GM12878 (cell line): ENCODE results near the gene YBEY.

Experiments used
- CHD2 ChIP-seq: IDR thresholded peaks from 2 replicates; pipeline ENCODE4 v1.6.1; 2011; ENCODE audit warnings: low read depth, low read length, improper control_type of control experiment, borderline replicate concordance
- CTCF ChIP-seq, 3 experiments: IDR thresholded peaks in 2 of 3; conservative IDR thresholded peaks in 1 of 3; 2 replicates each; pipeline ENCODE4 v1.5.1; 2011; ENCODE audit warnings: low read depth in 3 of 3, low read length in 3 of 3, mild to moderate bottlenecking in 3 of 3, control low read depth in 2 of 3, moderate library complexity in 2 of 3, inconsistent platforms in 1 of 3, mixed read lengths in 1 of 3; ENCODE audit not compliant: control insufficient read depth in 2 of 3, insufficient read depth in 1 of 3; ENCODE audit errors: extremely low read depth in 1 of 3
- EZH2 ChIP-seq: IDR thresholded peaks from 2 replicates; pipeline ENCODE4 v1.6.1; 2012; ENCODE audit warnings: low read depth, mild to moderate bottlenecking, control low read depth, inconsistent platforms, low read length, borderline replicate concordance; ENCODE audit not compliant: control insufficient read depth
- FOXM1 ChIP-seq: IDR thresholded peaks from 2 replicates; pipeline ENCODE4 v1.6.1; 2012; ENCODE audit warnings: low read depth, mild to moderate bottlenecking, inconsistent platforms, low read length, moderate library complexity
- JUND ChIP-seq: IDR thresholded peaks from 2 replicates; pipeline ENCODE4 v1.6.1; 2012; ENCODE audit warnings: low read depth, mild to moderate bottlenecking, low read length, improper control_type of control experiment, moderate library complexity
- POLR2A ChIP-seq: IDR thresholded peaks from 2 replicates; pipeline ENCODE4 v1.6.1; 2011; ENCODE audit warnings: low read depth, mild to moderate bottlenecking, low read length
- REST ChIP-seq: IDR thresholded peaks from 2 replicates; pipeline ENCODE4 v1.6.1; 2012; ENCODE audit warnings: mild to moderate bottlenecking, low read depth, low read length
- SMC3 ChIP-seq: IDR thresholded peaks from 2 replicates; pipeline ENCODE4 v1.6.1; 2011; ENCODE audit warnings: low read length, improper control_type of control experiment, borderline replicate concordance
- TF ChIP-seq, protein P1 (sequence below): IDR thresholded peaks from 2 replicates; pipeline ENCODE4 v1.6.1; 2011; ENCODE audit warnings: borderline replicate concordance, low read depth, mild to moderate bottlenecking, moderate library complexity, low read length; ENCODE audit not compliant: insufficient read depth, poor library complexity, severe bottlenecking

- no peak for TF ChIP-seq CTCF (IDR thresholded peaks at IDR 0.05 in 2 of 3, conservative IDR thresholded peaks at IDR 0.05 in 1 of 3; ENCODE audit: control insufficient read depth in 2 of 3, extremely low read depth in 1 of 3, insufficient read depth in 1 of 3, low read depth in 3 of 3, low read length in 3 of 3)
- no peak for TF ChIP-seq FOXM1
- no peak for TF ChIP-seq EZH2
- no peak for TF ChIP-seq POLR2A
- TF ChIP-seq REST: no peak
- TF ChIP-seq, protein P1, sequence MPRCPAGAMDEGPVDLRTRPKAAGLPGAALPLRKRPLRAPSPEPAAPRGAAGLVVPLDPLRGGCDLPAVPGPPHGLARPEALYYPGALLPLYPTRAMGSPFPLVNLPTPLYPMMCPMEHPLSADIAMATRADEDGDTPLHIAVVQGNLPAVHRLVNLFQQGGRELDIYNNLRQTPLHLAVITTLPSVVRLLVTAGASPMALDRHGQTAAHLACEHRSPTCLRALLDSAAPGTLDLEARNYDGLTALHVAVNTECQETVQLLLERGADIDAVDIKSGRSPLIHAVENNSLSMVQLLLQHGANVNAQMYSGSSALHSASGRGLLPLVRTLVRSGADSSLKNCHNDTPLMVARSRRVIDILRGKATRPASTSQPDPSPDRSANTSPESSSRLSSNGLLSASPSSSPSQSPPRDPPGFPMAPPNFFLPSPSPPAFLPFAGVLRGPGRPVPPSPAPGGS: no peak
- no peak for TF ChIP-seq JUND
- TF ChIP-seq SMC3: no peak
- no peak for TF ChIP-seq CHD2
Observed at GRCh38 chr21:46250146-46250725, 35.9 kb upstream of the YBEY start.
